Astrocyte (in vitro differentiated cells and primary cell): ENCODE results near the gene PAAF1.

ENCODE experiments used
- EZH2 ChIP-seq: IDR thresholded peaks from 2 replicates; pipeline ENCODE4 v1.6.1; 2012; ENCODE audit warnings: mild to moderate bottlenecking, low read length, inconsistent platforms; ENCODE audit not compliant: insufficient read depth
- TF ChIP-seq, protein P1 (sequence below): IDR thresholded peaks from 2 replicates; pipeline ENCODE4 v1.5.1; 2011; ENCODE audit warnings: low read depth, mild to moderate bottlenecking, inconsistent platforms, low read length, moderate library complexity; ENCODE audit not compliant: insufficient read depth

DNA sequence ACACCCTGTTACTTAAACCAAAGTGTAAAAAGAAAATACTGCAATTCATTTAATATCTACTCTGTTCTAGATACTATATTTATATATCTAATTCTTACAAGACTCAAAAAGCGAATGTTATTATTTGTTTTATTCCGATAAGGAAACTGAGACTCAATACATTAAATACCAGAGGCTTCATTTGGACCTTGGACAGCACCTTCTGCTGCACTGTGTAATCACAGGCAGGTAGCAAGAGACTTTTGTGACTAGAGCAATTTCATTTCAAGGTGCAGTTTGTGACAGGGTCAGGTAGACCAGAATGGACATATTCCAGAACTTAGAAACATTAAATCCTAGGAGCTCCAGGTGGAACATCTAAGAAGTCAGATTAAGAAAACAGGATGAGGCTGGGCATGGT lies 52.6 kb downstream of the PAAF1 start:
- TF ChIP-seq, protein P1, sequence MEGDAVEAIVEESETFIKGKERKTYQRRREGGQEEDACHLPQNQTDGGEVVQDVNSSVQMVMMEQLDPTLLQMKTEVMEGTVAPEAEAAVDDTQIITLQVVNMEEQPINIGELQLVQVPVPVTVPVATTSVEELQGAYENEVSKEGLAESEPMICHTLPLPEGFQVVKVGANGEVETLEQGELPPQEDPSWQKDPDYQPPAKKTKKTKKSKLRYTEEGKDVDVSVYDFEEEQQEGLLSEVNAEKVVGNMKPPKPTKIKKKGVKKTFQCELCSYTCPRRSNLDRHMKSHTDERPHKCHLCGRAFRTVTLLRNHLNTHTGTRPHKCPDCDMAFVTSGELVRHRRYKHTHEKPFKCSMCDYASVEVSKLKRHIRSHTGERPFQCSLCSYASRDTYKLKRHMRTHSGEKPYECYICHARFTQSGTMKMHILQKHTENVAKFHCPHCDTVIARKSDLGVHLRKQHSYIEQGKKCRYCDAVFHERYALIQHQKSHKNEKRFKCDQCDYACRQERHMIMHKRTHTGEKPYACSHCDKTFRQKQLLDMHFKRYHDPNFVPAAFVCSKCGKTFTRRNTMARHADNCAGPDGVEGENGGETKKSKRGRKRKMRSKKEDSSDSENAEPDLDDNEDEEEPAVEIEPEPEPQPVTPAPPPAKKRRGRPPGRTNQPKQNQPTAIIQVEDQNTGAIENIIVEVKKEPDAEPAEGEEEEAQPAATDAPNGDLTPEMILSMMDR, result no peak
- TF ChIP-seq EZH2, result no peak
